Stimulated activated CD8-positive, alpha-beta memory T cell treated with anti-CD3 and anti-CD28 coated beads, Interleukin-2, amount 100 ng/mL, for 48 hours (primary cell): ENCODE measurements around the gene SLC34A1.

Source experiments
- DNase-seq, 2 donors: peaks; one replicate each; pipeline ENCODE4 v3.0.0-alpha.2; 2020; ENCODE audit warnings: low read depth in 2 of 2

SLC34A1 gene

GRCh38 chr5:177446200-177447065 is 62.2 kb downstream of the SLC34A1 start, which contains the start of gene PRR7:
Gene PRR7 (plus strand): TSS chr5:177446814. CDS start chr5:177455068, 8,254 bp downstream.
- peak; percentile 58 to 59 for DNase-seq

DNA sequence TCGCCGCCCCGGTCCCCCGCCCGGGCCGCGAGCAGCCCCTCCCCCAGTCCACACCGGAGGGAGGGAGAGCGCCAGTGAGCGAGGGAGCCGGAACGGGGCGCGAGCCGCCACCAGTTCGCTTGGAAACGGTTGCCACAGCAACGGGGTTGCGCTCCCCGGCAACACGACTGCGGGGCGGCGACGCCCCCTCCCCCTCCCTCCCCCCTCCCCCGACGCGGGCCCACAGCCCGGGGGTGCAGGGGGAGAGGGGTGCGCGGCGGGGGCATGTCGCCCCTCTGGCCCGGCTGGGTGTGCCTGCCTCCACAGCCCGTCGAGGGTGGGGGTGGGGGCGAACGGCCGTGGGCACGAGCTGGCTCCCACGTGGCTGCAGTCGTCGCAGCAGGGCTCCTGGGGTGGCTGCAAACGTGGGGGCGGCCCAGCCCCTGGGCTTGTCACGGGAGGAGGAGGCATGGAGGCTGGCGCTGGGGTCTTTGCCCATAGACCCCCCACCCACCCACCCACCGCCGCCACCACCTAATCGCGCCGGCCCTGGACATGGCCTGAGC is 62.9 kb downstream of the SLC34A1 start:
- peak in 1 of 2 donors; percentile 51 for DNase-seq

GRCh38 chr5:177447611-177448243 is 63.5 kb downstream of the SLC34A1 start:
- no peak for DNase-seq
